ENCODE data around the gene PTRH2.

PTRH2 gene

DNA sequence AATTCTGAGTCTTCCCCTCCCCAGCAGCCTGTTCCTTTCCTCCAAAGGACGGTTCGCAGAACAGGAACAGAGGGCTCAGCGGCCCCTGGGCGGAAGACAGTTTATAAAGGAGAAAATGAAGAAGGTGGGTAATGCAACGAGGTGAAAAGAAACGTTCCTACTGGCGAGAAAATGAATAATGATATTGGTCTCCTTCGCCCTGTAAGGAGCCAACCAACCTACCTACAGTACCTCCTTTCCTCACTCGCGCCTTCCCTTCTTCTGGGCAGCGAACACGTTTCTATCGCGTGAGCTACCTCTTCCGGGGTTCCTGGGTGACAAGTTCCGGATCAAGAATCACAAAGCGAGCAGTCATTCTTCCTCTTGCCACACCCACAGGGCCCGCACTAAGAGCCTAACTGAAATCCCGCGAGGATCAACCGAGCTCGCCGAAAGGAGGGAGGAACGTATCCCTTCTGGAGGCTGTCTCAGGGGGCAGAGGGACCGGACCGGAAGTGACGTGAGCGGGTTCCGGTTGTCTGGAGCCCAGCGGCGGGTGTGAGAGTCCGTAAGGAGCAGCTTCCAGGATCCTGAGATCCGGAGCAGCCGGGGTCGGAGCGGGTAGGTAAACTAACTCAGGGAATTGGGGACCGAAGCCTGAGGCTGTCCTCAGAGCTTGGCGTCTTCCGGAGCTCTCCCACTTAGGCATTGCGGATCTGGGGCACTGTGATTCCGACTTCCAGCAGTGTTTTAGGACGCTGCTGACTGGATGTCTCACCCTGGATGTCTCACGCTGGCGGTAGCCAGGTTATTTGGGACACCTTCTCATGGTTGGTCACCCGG, at the start of gene PTRH2, which contains the start of gene VMP1:
Gene PTRH2 (minus strand): TSS at position 282 of the 822 bp plus-strand sequence. CDS start 9,452 bp downstream, outside the sequence.
Gene VMP1 (plus strand): TSS at position 506 of the 822 bp plus-strand sequence. CDS start 23,793 bp downstream, outside the sequence.
- DNase-seq = peak; percentile 93 to 94

DNA sequence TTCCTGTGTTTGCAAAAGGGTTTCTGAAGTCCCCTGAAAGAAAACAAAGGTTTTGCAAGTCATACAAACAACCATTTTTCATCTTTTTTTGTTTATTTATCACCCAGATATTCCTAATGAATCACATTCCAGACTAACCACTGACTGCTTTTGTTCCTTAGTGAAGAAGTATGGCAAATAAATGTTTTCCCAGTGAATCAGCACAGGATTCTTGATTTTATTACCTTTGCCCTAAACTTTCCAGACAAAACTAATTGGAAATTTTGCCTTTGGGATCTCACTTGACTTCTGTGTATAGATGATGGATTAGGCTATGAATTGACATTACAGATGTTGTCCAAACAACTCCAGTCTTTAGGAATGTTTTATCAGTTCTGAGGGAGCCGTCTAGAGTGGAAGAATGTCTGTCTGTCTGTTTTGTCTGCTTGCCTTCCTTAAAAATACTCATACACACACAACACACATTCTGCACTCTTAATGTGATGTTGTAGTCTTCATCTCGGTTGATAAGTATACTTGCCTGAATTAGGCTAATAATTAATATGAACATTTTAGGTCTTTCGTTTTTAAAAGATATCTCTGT, 49.1 kb upstream of the PTRH2 start:
- DNase-seq = no peak

DNA sequence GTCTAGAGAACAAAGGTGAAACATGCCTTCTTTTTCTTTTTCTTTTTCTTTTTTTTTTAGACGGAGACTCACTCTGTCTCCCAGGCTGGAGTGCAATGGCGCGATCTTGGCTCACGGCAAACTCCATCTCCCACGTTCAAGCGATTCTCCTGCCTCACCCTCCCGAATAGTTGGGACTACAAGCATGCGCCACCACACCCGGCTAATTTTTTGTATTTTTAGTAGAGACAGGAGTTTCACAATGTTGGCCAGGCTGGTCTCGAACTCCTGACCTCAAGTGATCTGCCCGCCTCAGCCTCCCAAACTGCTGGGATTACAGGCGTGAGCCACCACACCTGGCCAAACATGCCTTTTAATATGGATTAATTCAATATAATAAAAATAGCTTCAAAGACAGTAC, 47.8 kb upstream of the PTRH2 start:
- DNase-seq = peak in 1 of 2 experiments; percentile 33

DNA sequence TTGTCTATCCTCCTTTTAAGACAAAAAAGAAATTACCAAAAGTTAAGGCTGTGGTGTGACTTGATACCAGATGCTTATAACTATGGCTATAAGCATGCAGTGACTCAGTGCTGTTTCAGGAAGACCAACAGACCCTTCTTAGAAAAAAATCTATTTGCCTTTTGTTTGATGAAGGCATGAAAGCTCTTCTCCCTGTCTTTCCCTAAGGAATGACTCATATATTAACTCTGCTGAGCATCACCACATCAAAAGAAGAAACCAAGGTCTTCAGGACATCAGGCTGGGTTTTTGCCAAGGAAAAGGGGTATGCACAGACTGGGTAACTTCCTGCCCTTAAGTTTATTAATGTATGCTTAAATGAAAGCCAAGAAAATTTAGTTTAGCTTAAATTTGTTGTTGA, 47.3 kb upstream of the PTRH2 start:
- DNase-seq = peak in 1 of 2 experiments; percentile 52

DNA sequence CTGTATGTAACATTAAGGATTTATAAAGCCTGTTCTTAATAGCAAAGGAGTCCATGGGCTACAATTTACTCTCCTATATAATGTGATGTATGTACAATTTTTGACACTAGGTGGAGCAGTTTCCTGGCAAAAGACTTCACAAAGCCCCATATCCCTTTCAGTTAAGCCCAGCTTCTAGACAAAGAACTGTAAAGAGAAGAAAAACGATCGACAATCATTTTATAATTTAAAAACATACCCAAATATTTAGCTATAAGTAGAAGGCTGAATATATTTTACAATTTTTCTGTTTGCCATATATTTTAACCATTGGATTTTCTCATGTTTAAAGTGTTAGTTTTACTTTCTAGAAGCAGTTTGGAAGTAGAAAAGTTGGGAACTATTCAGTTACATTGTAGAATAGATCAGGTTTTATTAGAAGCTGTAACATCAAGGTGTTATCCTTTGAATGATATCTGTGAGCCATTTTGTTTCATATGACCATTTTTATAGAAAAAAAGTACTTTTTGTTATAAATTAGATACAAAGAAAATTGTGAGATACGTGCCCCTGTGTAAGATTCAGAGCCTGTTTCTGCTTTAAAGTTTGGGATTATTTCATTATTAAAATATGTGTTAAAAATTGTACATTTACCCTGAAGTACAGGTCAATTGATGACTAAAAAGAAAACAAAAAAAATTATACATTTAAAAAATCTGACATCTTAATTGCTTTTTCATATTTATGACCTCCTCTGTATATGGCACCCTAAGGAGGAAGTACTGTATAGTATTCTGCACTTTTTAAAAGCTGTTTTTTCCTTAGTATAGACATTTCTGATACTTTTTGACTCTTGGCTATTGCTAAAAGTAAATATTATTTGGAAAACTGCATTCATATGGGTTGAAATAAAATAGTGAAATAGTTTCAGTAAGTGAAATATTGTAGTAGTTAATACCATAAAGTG, 46.6 kb upstream of the PTRH2 start:
- no peak for DNase-seq

DNA sequence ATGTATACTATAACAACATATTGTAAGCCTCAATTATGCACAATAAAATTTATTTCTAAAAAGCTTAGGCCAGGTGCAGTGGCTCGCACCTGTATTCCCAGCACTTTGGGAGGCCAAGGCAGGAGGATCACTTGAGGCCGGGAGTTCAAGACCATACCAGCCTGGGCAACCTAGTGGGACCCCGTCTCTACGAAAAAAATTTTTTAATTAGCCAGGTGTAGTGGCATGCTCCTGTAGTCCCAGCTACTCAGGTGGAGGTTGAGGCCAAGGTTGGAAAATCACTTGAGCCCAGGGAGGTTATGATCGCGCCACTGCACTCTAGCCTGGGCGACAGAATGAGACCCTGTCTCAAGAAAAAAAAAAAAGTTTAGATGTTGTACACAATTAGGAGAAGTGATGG, 45.7 kb upstream of the PTRH2 start:
- no peak for DNase-seq

DNA sequence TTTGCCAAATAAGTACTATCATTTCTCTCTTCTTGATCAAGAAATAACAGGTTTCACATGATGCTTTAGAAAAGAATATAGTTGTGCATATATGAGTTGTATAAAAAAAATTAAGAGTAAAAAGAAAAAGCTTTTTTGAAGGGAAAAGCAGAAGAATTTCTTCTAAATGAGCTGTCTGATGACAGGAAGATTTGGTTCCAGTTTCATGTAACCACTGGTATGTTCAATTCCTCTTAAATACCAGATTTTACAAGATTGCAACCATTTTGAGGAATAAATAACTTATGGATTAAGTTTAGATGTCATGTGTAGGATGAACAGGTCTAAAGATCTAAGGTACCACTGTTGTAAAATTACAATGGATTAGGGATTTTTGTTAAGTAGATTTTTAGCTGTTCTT, 45.2 kb upstream of the PTRH2 start:
- DNase-seq = no peak

DNA sequence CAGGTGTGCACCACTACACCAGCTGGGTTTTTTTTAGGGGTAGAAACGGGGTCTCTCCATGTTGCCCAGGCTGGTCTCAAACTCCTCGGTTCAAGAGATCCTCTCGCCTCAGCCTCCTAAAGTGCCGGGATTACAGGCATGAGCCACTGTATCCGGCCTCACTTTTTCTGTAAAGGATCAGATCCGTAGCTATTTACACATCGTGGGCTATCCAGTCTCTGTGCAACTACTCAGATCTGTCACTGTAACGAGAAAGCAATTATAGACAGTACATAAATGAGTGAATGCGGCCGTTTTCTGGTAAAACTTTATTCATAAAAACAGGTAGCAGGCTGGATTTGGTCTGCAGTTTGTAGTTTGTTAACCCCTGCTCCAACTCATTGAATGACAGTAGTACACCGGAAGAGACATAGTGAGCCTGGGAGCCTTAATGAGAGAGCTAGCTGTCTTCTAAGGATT, 44.8 kb upstream of the PTRH2 start:
- DNase-seq = peak; percentile 55 to 56

DNA sequence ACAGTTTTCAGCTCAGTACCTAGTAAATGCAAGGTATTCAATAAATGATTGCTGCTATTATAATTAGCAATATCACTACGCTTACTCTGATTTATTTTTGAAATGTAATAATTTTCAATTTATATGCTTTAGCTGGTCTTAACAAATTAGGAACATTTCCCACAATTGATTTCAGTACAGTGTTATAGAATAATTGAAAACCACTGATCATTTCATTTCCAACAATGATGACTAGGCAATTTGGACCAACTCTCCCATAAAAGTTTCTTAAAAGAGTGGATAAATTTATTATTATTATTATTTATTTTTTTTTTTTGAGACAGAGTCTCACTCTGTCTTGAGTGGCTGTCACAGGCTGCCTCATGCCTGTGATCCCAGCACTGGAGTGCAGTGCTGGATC, 41.4 kb upstream of the PTRH2 start:
- no peak for DNase-seq

DNA sequence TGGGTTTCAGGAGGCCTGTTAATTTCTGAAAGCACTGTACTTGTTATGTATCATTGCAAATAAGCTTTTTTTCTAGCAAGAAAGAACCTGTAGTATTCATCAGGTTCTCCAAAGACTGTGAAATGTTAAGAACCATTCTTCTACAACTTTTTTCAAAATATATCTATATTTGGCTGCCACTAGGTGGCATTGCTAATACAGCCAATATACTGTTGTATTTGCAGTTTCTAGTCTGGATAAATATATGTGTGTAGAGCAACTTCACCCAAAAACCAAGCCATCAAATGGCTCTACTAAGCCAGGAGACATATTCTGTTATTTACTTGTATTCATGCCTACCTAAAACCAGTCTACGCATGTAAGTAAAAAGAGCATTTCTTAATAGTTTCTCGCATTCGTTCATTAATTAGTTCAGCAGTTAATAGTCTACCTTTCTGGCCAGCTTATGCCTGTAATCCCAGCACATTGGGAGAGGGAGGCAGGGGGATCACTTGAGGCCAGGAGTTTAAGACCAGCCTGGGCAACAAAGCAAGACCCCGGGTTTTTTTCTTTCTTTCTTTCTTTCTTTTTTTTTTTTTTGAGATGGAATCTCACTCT, 39.7 kb upstream of the PTRH2 start:
- no peak for DNase-seq

DNA sequence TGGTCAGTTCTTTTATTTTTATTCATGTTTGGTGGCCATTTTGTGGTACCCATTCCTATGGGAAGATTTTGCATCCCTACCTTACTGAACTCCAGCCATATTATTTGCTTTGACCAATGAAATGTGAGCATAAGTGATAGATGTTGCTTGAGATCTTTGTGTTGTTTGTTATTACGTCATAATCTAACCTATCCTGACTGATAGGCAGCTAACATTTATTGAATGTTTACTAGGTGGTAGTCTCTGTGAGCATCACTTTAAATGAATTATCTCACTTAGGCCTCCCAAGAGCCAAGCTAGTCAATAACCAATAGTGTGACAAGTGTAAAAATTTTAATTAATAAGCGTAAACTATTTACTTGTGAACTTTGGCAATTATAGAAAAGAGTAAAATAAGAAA, 37.8 kb upstream of the PTRH2 start:
- no peak for DNase-seq

DNA sequence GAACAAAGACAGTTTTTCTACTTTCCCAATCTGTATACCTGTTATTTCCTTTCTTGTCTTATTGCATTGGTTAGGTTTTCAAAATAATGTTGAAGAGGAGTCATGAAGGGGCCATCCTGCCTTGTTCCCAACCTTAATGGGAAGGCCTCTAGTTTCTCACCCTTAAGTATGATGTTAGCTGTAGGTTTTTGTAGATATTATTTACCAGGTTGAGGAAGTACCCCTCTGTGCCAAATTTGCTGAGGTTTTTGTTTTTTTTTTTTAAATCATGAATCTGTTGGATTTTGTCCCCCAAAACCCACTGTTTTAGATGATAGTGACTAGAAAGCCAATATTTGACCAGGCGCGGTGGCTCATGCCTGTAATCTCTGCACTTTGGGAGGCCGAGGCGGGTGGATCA, 36.6 kb upstream of the PTRH2 start:
- no peak for DNase-seq

DNA sequence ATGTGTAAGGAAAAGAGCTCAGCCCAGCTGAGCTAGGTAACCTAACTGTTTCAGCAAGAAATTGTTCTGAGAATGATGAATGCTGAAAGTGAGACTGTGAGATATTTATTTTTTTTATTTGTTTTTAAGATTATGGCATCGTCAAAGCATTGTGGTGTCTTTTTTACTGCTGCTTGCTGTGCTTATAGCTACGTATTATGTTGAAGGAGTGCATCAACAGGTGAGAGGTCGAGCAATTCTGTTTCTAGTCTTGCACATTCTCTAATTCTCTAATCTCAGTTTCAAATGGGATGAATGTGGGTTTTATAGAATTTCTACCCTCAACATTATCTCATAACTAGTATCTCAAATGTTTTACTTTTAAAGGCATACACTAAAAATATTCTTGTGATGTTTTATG, 30.1 kb upstream of the PTRH2 start:
- DNase-seq = no peak

DNA sequence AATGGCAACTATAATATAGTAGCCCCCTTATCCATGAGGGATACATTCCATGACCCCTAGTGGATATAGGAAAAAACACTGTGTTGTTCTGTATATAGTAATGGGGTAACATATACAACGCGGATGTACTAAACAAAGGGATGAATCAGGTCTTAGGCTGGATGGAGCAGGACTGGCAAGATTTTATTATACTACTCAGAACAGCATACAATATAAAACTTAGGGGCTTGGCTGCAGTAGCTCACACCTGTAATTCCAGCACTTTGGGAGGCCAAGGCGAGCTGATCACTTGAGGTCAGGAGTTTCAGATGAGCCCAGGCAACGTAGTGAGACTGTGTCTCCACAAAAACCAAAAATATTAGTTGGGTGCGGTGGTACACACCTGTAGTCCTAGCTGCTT, 27.0 kb upstream of the PTRH2 start:
- no peak for DNase-seq

DNA sequence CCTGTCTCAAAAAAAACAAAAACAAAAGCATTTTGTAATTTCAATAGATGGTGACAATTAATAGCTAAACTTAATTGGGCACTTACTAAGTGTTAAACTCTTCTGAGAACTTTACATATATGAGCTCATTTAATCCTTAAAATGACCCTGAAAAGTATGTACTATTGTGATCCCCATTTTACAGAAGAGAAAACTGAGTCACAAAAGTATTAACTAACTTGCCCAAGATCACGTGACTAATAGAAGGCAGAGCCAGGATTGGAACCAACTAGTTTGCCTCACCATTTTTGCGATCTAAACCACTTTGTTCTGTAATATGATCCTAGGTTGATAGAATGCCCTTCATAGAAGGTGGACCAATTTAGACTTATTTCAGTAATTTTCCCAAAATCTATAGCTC, 26.5 kb upstream of the PTRH2 start:
- no peak for DNase-seq

DNA sequence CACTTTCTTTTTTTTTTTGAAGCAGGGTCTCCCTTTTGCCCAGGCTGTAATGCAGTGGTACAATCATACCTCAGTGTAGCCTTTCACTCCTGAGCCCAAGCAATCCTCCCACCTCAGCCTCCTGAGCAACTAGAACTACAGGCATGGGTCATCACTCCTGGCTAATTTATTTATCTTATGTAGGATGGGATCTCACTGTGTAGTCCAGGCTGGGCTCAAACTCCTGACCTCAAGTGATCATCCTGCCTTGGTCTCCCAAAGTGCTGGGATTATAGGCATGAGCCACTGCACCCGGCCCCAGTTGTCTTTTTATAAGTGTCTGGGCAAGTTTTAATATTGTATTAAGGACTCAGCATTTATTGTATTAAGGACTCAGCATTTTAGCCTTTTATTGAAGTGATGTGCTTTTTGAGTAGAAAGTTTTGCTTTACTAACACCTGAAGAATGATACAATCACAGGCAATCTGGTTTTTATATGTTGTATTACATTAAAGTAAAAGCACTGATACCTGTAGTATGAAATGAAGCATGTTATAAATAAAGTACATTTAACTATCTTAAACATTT, 23.1 kb upstream of the PTRH2 start:
- no peak for DNase-seq

DNA sequence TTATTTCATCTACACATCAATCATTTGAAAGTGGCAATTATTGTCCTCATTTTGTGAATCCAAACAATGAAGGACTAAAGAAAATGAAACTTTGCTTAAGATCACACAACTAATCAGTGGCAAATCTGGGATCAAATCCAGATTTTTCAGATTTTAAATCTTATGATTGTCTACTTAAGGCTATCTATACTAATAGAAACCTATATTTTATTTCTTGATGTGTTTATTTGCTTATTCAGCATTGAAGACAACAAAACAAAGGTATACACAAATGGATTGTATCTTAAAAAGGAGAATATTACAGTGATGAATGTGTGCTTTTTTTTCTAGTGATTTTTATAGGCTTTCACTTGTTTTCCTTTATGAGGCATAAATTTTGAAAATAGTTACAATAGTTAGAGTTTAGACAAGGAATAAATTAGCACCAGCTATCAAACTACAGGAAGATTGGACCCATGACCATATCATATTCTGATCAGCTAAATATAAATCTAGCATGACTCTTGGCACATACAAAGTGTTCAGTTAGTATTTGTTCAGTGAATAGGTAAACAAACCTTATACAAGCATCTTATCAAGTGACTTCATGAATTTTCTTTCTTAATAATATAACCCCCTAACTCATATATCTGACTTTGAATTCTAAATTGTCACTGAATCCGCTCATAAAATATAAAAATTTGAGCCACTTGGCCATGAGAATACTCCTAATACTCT, 20.7 kb upstream of the PTRH2 start:
- no peak for DNase-seq

DNA sequence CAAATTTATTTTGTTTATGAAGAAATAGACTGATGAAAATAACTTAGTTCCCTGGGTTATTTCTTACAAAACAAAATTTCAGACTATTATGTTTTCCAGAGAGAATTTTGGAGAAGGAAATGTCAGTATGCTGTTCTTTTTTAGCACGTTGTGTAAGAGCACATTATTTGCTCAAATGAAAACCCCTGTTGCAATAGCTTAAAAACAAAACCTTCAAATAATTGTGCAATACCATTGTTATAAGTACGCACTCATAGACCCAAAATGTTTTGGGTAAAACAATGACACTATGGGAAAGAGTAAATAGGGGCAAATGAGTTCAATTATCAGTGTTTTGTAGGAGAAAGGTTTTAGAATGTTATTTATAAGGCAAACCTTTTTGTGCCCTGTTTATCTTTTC, 18.5 kb upstream of the PTRH2 start:
- DNase-seq = no peak

DNA sequence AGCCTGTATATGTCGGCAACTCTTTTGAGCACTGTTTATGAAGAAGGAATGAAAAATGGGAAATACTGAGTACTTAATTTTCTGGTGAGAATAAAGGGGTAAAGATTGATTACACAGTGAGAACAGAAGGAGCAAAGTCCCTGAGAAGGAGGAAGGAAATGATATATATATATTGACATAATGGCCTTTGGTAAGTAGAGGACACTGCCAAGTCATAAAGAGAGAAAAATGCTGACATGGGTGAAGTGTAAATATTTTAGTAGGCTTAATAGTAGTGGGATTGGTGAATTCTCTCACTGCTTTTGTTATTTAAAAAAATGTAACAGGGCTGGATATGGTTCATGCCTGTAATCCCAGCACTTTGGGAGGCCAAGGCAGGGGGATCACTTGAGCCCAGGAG, 16.4 kb upstream of the PTRH2 start:
- DNase-seq = no peak

DNA sequence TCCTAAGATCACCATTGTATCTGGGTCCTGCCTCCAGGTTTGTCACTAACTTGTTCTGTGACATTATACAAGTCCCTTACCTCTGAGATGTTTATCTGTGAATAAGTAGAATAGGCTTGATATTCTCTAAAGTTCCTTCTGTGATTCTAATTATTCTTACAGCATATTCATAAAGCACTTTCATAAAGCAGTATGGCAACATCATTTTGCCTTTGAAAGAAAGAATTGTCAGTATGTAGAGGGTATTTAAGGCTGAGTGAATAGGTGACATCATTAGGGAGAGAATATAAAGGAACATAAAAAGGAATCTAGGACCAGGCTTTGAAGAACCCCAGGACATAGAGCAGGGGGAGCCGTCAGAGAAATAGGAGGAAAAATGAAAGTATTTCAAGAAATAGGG, 15.8 kb upstream of the PTRH2 start:
- DNase-seq = no peak

DNA sequence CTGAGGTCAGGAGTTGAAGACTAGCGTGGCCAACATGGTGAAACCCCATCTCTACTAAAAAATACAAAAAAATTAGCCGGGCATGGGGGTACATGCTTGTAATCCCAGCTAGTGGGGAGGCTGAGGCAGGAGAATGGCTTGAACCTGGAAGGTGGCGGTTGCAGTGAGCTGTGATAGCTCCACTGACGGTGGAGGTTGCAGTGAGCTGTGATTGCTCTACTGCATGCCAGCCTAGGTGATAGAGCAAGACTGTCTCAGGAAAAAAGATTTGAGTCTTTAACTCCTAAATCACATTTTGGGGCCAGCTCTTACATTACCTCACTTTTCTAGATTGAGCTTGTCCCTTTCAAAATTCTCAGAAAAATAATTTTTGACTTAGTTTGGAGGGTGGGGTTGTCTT, 15.4 kb upstream of the PTRH2 start:
- DNase-seq = no peak

DNA sequence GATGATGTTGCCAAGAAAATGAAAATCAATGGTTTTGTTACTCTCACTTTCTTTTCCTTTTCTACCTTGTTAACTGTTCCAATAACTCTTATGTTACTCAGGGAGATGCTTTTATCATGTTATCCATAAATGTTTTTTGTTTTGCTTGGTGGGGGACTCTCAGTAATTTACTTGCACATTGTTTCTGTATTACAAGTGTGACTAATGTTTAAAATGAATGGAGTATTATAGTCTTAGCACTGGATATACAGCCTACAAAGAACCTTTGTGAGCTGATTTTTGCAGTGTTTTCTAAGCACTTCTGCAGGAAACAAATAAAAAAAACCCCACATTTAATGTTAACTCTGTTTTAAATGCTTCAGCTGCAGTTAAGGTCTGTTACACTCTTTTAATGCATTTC, 12.3 kb upstream of the PTRH2 start:
- DNase-seq = no peak
